SJSA1 (cell line): Measurements from ENCODE around the gene P2RX4. TPM values are rescaled to one million over a fixed set of nuclear protein-coding genes. Genes with fewer than 3 reads are reported as not detected.
A peak's percentile ranks its signal among the peaks of the same experiment; 100 is the strongest.
"Not testable (repeated sequence)": the region's sequence is repeated elsewhere in the genome, so short reads cannot be mapped to it uniquely, and the experiment has no call there.

ENCODE experiments used
- DNase-seq, 2 experiments: peaks; one replicate each; pipeline ENCODE4 v3.0.0-alpha.2; 2015 to 2020; ENCODE audit warnings: low spot score in 2 of 2, low read depth in 1 of 2
- H3K27ac ChIP-seq: fragments of 250-450 bp; sonication (Bioruptor Pico); 2 replicates; pipeline ENCODE4 v1.5.1; 2020; ENCODE audit warnings: mild to moderate bottlenecking, moderate library complexity
- H3K27me3 ChIP-seq: fragments of 250-450 bp; sonication (Bioruptor Pico); replicated peaks from 2 replicates; pipeline ENCODE4 v1.5.1; 2020; ENCODE audit warnings: mild to moderate bottlenecking, moderate library complexity
- H3K36me3 ChIP-seq: fragments of 250-450 bp; sonication (Bioruptor Pico); 2 replicates; pipeline ENCODE4 v1.5.1; 2020; ENCODE audit warnings: mild to moderate bottlenecking
- H3K4me1 ChIP-seq: fragments of 250-450 bp; sonication (Bioruptor Pico); replicated peaks from 2 replicates; pipeline ENCODE4 v1.6.1; 2021; ENCODE audit warnings: mild to moderate bottlenecking
- H3K4me3 ChIP-seq: fragments of 250-450 bp; sonication (Bioruptor Pico); 2 replicates; pipeline ENCODE4 v1.5.1; 2020; ENCODE audit warnings: mild to moderate bottlenecking
- H3K9me3 ChIP-seq: fragments of 250-450 bp; sonication (Bioruptor Pico); replicated peaks from 2 replicates; pipeline ENCODE4 v1.5.1; 2020; ENCODE audit warnings: mild to moderate bottlenecking
- total RNA-seq: library from RNA; depleted of rRNA; stranded (reverse); fragments of >200 nt; shearing (Covaris generic); gene quantifications from 2 replicates; pipeline ENCODE4 v1.2.3, GENCODE V29; 2014

P2RX4 gene
- total RNA-seq, 1 experiment from 2014 or later: 99.2 TPM

GRCh38 chr12:121218588-121219352 is 8.8 kb downstream of the P2RX4 start:
- H3K27me3 ChIP-seq: no peaks in the 10 kb centered on the region
- no peak overlapping the region for H3K27ac ChIP-seq
- no peak for DNase-seq
- H3K4me1 ChIP-seq: peaks cover 21% of the 10 kb centered on the region
- no peaks in the 10 kb centered on the region for H3K9me3 ChIP-seq
- no peak overlapping the region for H3K4me3 ChIP-seq
- H3K36me3 ChIP-seq: peaks cover 61% of the 10 kb centered on the region

- no peak for DNase-seq
- H3K4me3 ChIP-seq: no peak overlapping the region
- peaks cover 62% of the 10 kb centered on the region for H3K36me3 ChIP-seq
- H3K27me3 ChIP-seq: no peaks in the 10 kb centered on the region
- H3K9me3 ChIP-seq: no peaks in the 10 kb centered on the region
- H3K27ac ChIP-seq: no peak overlapping the region
- peaks cover 14% of the 10 kb centered on the region for H3K4me1 ChIP-seq
Measured at GRCh38 chr12:121219353-121219986, 9.5 kb downstream of the P2RX4 start.

GRCh38 chr12:121222847-121223246 is 12.9 kb downstream of the P2RX4 start:
- Histone ChIP-seq H3K4me1 (no peaks in the 10 kb centered on the region), H3K27ac (no peak overlapping the region), H3K4me3 (no peak overlapping the region), H3K27me3 (no peaks in the 10 kb centered on the region), H3K9me3 (no peaks in the 10 kb centered on the region), H3K36me3 (peaks cover 68% of the 10 kb centered on the region)
- DNase-seq: no peak

DNA sequence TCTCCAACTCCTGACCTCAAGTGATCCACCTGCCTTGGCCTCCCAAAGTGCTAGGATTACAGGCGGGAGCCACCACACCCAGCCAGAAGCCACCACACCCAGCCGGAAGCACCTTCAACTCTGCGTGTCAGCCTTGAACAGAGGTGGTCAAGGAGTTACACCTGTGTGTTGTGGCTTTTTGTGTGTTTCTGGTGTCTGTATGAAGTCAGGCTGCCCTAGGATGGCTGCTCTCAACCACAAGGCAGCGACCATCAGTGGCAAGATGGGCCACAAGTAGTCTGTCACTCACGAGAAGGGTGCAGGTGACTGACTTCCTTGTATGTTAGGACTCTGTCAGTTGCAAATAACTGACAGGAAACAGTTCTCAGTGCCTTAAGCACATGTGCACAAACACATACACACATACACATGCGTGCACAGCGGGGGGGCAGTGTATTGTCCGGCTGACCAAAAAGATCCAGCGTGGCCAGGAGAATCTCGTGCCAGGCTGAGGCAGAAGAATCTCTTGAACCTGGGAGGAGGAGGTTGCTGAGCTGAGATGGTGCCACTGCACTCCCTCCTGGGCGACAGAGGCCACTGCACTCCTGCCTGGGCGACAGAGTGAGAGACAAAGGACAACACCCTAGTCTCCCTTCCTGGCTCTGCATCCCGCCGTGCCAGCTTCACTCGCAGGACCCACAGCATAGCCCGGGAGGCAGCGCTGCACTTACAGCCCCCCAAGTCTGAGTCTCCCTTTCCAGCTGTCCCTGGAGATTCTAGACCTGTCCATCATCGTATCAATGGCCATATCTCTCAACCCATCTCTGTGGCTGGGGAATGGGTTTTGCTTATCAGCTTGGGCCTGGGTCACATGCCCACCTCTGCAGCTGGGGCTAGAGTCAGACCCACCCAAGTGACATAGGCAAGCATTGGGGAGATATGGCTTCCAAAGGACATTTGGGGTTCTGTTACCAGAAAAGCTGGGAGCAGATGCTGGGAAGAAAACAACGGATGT is 13.7 kb downstream of the P2RX4 start:
- DNase-seq: no peak
- Histone ChIP-seq H3K4me3 (no peak overlapping the region), H3K27me3 (no peaks in the 10 kb centered on the region), H3K27ac (no peak overlapping the region), H3K4me1 (no peaks in the 10 kb centered on the region), H3K36me3 (peaks cover 64% of the 10 kb centered on the region), H3K9me3 (no peaks in the 10 kb centered on the region)

- DNase-seq: no peak
- no peaks in the 10 kb centered on the region for H3K9me3 ChIP-seq
- no peaks in the 10 kb centered on the region for H3K27me3 ChIP-seq
- H3K4me3 ChIP-seq: no peak overlapping the region
- H3K36me3 ChIP-seq: peaks cover 66% of the 10 kb centered on the region
- no peak overlapping the region for H3K27ac ChIP-seq
- no peaks in the 10 kb centered on the region for H3K4me1 ChIP-seq
Measured at GRCh38 chr12:121224591-121224990, 14.7 kb downstream of the P2RX4 start.

GRCh38 chr12:121226399-121226798 is 16.5 kb downstream of the P2RX4 start:
- H3K9me3 ChIP-seq: no peaks in the 10 kb centered on the region
- no peaks in the 10 kb centered on the region for H3K27me3 ChIP-seq
- H3K4me3 ChIP-seq: no peak overlapping the region
- no peak for DNase-seq
- peaks cover 64% of the 10 kb centered on the region for H3K36me3 ChIP-seq
- H3K4me1 ChIP-seq: no peaks in the 10 kb centered on the region
- no peak overlapping the region for H3K27ac ChIP-seq

- not testable (repeated sequence) for H3K4me1 ChIP-seq, H3K9me3 ChIP-seq, DNase-seq, H3K27me3 ChIP-seq, H3K4me3 ChIP-seq, H3K27ac ChIP-seq
- peaks cover 62% of the 10 kb centered on the region for H3K36me3 ChIP-seq
Measured at GRCh38 chr12:121226871-121227270, 16.9 kb downstream of the P2RX4 start.

DNA sequence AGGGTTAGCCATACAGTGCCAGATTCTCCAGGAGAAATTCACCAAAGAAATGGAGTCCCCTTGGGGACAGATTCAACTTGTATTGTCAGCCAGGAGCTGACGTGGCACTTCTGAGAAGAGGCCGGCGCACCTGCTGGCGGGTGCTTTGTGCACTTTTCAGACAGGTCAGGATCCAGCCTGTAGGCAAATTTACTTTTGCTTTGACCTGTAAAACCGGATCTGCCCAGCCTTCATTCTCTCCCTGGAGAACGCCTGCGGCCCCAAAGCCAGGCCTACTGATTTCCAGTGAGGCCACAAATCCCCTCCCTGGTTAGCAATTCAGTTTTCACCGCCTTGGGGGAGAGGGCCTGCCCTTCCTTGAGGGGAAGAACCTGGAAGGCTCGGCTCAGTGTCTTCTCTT is 17.4 kb downstream of the P2RX4 start:
- DNase-seq: no peak
- no peaks in the 10 kb centered on the region for H3K27me3 ChIP-seq
- peaks cover 64% of the 10 kb centered on the region for H3K36me3 ChIP-seq
- H3K27ac ChIP-seq: no peak overlapping the region
- H3K9me3 ChIP-seq: no peaks in the 10 kb centered on the region
- no peak overlapping the region for H3K4me3 ChIP-seq
- H3K4me1 ChIP-seq: no peaks in the 10 kb centered on the region

- Histone ChIP-seq H3K27me3 (no peaks in the 10 kb centered on the region), H3K36me3 (peaks cover 63% of the 10 kb centered on the region), H3K9me3 (no peaks in the 10 kb centered on the region), H3K4me3 (no peak overlapping the region), H3K27ac (no peak overlapping the region), H3K4me1 (no peaks in the 10 kb centered on the region)
- no peak for DNase-seq
Measured at GRCh38 chr12:121228919-121229665, 19.2 kb downstream of the P2RX4 start.

- not testable (repeated sequence) for H3K9me3 ChIP-seq, H3K27me3 ChIP-seq, H3K4me3 ChIP-seq, H3K4me1 ChIP-seq, H3K27ac ChIP-seq
- peaks cover 69% of the 10 kb centered on the region for H3K36me3 ChIP-seq
- DNase-seq: peak; percentile 59 to 78
Measured at GRCh38 chr12:121229826-121230537, 20.1 kb downstream of the P2RX4 start.

DNA sequence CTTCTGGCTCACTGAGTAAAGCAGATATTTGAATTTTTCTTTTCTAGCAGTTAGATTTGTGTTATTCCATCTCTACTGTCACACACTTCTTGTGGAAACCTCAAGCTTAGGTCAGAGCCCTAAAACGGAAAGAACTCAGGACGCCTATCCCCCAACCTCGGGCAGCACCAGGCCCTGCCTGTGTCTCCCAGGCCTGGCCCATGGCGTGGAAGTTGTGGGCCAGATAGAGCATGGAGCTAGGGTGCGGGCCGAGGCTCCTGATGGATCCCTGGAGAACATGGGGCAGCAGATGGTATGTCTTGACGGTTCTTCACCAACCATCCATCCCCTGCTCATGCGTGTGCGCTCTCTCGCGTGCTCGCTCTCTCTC is 20.6 kb downstream of the P2RX4 start:
- Histone ChIP-seq H3K36me3 (peaks cover 69% of the 10 kb centered on the region), H3K9me3 (no peaks in the 10 kb centered on the region), H3K27me3 (no peaks in the 10 kb centered on the region), H3K4me1 (no peaks in the 10 kb centered on the region), H3K4me3 (no peak overlapping the region), H3K27ac (no peak overlapping the region)
- DNase-seq: no peak

DNA sequence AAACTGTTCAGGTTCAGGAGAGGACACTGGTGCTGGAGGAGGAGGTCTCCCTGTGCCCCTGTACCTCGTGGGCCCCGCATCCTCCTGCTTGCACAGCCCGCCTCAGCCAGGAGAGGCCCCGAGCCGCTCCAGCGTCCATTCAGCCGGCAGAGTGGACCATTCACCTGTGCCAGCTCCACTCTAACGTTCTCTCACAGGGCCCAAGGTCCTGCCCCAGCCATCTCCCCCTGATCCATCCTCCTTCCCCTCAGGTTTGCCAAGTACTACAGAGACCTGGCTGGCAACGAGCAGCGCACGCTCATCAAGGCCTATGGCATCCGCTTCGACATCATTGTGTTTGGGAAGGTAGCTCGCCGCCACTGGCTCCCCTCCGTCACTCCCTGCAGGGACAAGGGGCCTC is 22.2 kb downstream of the P2RX4 start:
- DNase-seq: no peak
- no peak overlapping the region for H3K4me3 ChIP-seq
- no peak overlapping the region for H3K27ac ChIP-seq

More for the DNA sequence above, 22.2 kb downstream of the P2RX4 start:
- H3K4me1 ChIP-seq: no peaks in the 10 kb centered on the region
- no peaks in the 10 kb centered on the region for H3K27me3 ChIP-seq
- H3K9me3 ChIP-seq: no peaks in the 10 kb centered on the region
- H3K36me3 ChIP-seq: peaks cover 68% of the 10 kb centered on the region
